ENCODE measurements around the gene PDGFB.

The PDGFB gene

GRCh38 chr22:39279170-39279850 is 34.5 kb upstream of the PDGFB start:
- no peak overlapping the region for H3K4me3 ChIP-seq (ENCODE audit: low read depth, low read length)
- DNase-seq (ENCODE audit: low read depth) = no peak

- no peak for DNase-seq (ENCODE audit: low read depth)
- no peak overlapping the region for H3K4me3 ChIP-seq (ENCODE audit: low read depth, low read length)
These were observed 33.3 kb upstream of the PDGFB start for GRCh38 chr22:39278040-39278439.

- H3K4me3 ChIP-seq (ENCODE audit: low read depth, low read length) = no peak overlapping the region
- peak; percentile 78 for DNase-seq (ENCODE audit: low read depth)
These were observed 32.4 kb upstream of the PDGFB start for GRCh38 chr22:39277142-39277607.

- DNase-seq (ENCODE audit: low read depth) = no peak
- no peak overlapping the region for H3K4me3 ChIP-seq (ENCODE audit: low read depth, low read length)
These were observed 31.8 kb upstream of the PDGFB start for GRCh38 chr22:39276440-39277141.

GRCh38 chr22:39275814-39276439 is 31.1 kb upstream of the PDGFB start:
- H3K4me3 ChIP-seq (ENCODE audit: low read depth, low read length) = no peak overlapping the region
- DNase-seq (ENCODE audit: low read depth) = no peak

- H3K4me3 ChIP-seq (ENCODE audit: low read depth, low read length) = no peak overlapping the region
- no peak for DNase-seq (ENCODE audit: low read depth)
These were observed 29.4 kb upstream of the PDGFB start for GRCh38 chr22:39273950-39274887.

GRCh38 chr22:39270792-39271191 is 26.0 kb upstream of the PDGFB start:
- no peak overlapping the region for H3K4me3 ChIP-seq (ENCODE audit: low read depth, low read length)
- no peak for DNase-seq (ENCODE audit: low read depth)

- DNase-seq (ENCODE audit: low read depth) = no peak
- H3K4me3 ChIP-seq (ENCODE audit: low read depth, low read length) = no peak overlapping the region
These were observed 25.5 kb upstream of the PDGFB start for GRCh38 chr22:39270280-39270679.

- no peak overlapping the region for H3K4me3 ChIP-seq (ENCODE audit: low read depth, low read length)
- no peak for DNase-seq (ENCODE audit: low read depth)
These were observed 24.5 kb upstream of the PDGFB start for GRCh38 chr22:39269095-39269790.

- DNase-seq (ENCODE audit: low read depth) = no peak
- H3K4me3 ChIP-seq (ENCODE audit: low read depth, low read length) = no peak overlapping the region
These were observed 23.9 kb upstream of the PDGFB start for GRCh38 chr22:39268645-39269044.

- H3K4me3 ChIP-seq (ENCODE audit: low read depth, low read length) = no peak overlapping the region
- no peak for DNase-seq (ENCODE audit: low read depth)
These were observed 23.2 kb upstream of the PDGFB start for GRCh38 chr22:39267974-39268373.

- peak; percentile 77 for DNase-seq (ENCODE audit: low read depth)
- no peak overlapping the region for H3K4me3 ChIP-seq (ENCODE audit: low read depth, low read length)
These were observed 21.7 kb upstream of the PDGFB start for GRCh38 chr22:39266398-39267030.

GRCh38 chr22:39265143-39265886 is 20.5 kb upstream of the PDGFB start:
- H3K4me3 ChIP-seq (ENCODE audit: low read depth, low read length) = no peak overlapping the region
- DNase-seq (ENCODE audit: low read depth) = no peak

- H3K4me3 ChIP-seq (ENCODE audit: low read depth, low read length) = no peak overlapping the region
- DNase-seq (ENCODE audit: low read depth) = no peak
These were observed 19.7 kb upstream of the PDGFB start for GRCh38 chr22:39264349-39265038.

- no peak for DNase-seq (ENCODE audit: low read depth)
These were observed 19.0 kb upstream of the PDGFB start for GRCh38 chr22:39263626-39264348.

GRCh38 chr22:39259666-39260065 is 14.9 kb upstream of the PDGFB start:
- DNase-seq (ENCODE audit: low read depth) = no peak
- no peak overlapping the region for H3K4me3 ChIP-seq (ENCODE audit: low read depth, low read length)

More at GRCh38 chr22:39263626-39264348, 19.0 kb upstream of the PDGFB start:
- H3K4me3 ChIP-seq (ENCODE audit: low read depth, low read length) = no peak overlapping the region

All from skeletal muscle cell (primary cell).